GM12878 (cell line): ENCODE data around the gene KCNJ10. TPM values are rescaled to one million over a fixed set of nuclear protein-coding genes. Genes with fewer than 3 reads are reported as not detected.

ENCODE experiments used
- ATAC-seq: fragments of 200-7000 bp; cut with Tn5 transposase; 3 replicates; pipeline ENCODE4 v1.9.1; 2020; ENCODE audit warnings: mild to moderate bottlenecking, moderate library complexity
- BruUV-seq: library from RNA; stranded (reverse); fragments of 400-500 nt; replicated peaks from 2 replicates; lab custom pipeline; 2021; lab: Mats Ljungman, UMichigan
- CTCF ChIA-PET: fragments of 300-600 bp; sonication (Branson Sonifier 250); formaldehyde crosslinking; extraction: SDS; loops from one replicate; lab custom pipeline; 2021; ENCODE audit warnings: inconsistent platforms; lab: Yijun Ruan, JAX
- POLR2A ChIA-PET: fragments of 350-600 bp; formaldehyde crosslinking; extraction: SDS; loops from one replicate; lab custom pipeline; 2021; ENCODE audit warnings: inconsistent platforms; lab: Charles Lee
- RAD21 ChIA-PET: fragments of 300-600 bp; sonication (Branson Sonifier 250); formaldehyde crosslinking; loops from one replicate; lab custom pipeline; 2023; ENCODE audit warnings: antibody characterized with exemption; ENCODE audit not compliant: unreplicated experiment; lab: Charles Lee
- SMC1A ChIA-PET: fragments of 300-600 bp; sonication (Branson Sonifier 250); formaldehyde crosslinking; loops from one replicate; lab custom pipeline; 2023; ENCODE audit not compliant: unreplicated experiment, uncharacterized antibody; lab: Charles Lee
- DNase-seq: peaks from one replicate; pipeline ENCODE4 v3.0.0-alpha.2; 2011; ENCODE audit warnings: low read depth, low spot score
- FAIRE-seq: peaks from 3 replicates; lab custom pipeline; 2011; peaks lifted over from hg19 to GRCh38; lab: Jason Lieb, UNC
- H2AFZ ChIP-seq: 2 replicates; pipeline ENCODE4 v1.6.0; 2011; ENCODE audit warnings: low read depth, low read length, control low read depth; ENCODE audit not compliant: control insufficient read depth
- H3K27ac ChIP-seq: 2 replicates; pipeline ENCODE4 v1.5.1; 2011; ENCODE audit warnings: control low read depth; ENCODE audit not compliant: control insufficient read depth, insufficient read depth
- H3K27me3 ChIP-seq, 2 experiments: replicated peaks in 1 of 2; 2 replicates each; pipeline versions ENCODE4 v1.6.0 to v1.6.1; 2011; ENCODE audit warnings: low read length in 1 of 2; ENCODE audit not compliant: control insufficient read depth in 2 of 2, insufficient read depth in 2 of 2
- H3K36me3 ChIP-seq, 2 experiments: 2 replicates each; pipeline ENCODE4 v1.5.1; 2011; ENCODE audit warnings: low read length in 1 of 2; ENCODE audit not compliant: control insufficient read depth in 2 of 2, insufficient read depth in 2 of 2
- H3K4me1 ChIP-seq: 2 replicates; pipeline ENCODE4 v1.6.1; 2011; ENCODE audit warnings: mild to moderate bottlenecking, low read length, moderate library complexity, mixed read lengths; ENCODE audit not compliant: control insufficient read depth, insufficient read depth
- H3K4me2 ChIP-seq: 2 replicates; pipeline ENCODE4 v1.6.0; 2011; ENCODE audit warnings: control low read depth; ENCODE audit not compliant: control insufficient read depth, insufficient read depth
- H3K4me3 ChIP-seq: fragments of 200-600 bp; sonication (generic); 2 replicates; pipeline ENCODE4 v1.5.1; 2016
- H3K79me2 ChIP-seq: 2 replicates; pipeline ENCODE4 v1.6.0; 2011; ENCODE audit warnings: low read length; ENCODE audit not compliant: control insufficient read depth, insufficient read depth
- H3K9ac ChIP-seq: 2 replicates; pipeline ENCODE4 v1.8.0; 2011; ENCODE audit warnings: low read length, control low read depth, mixed read lengths; ENCODE audit not compliant: control insufficient read depth, insufficient read depth
- H3K9me3 ChIP-seq: replicated peaks from 3 replicates; pipeline ENCODE4 v1.5.1; 2011; ENCODE audit warnings: mild to moderate bottlenecking, low read length; ENCODE audit not compliant: control insufficient read depth, insufficient read depth
- H4K20me1 ChIP-seq: 2 replicates; pipeline ENCODE4 v1.6.0; 2011; ENCODE audit not compliant: control insufficient read depth, insufficient read depth
- ATF7 ChIP-seq: fragments of 450-650 bp; IDR thresholded peaks from 2 replicates; pipeline ENCODE4 v1.6.1; 2016; ENCODE audit warnings: low read depth, mild to moderate bottlenecking
- MLLT1 ChIP-seq: fragments of 450-650 bp; IDR thresholded peaks from 2 replicates; pipeline ENCODE4 v1.6.1; 2016; ENCODE audit warnings: mild to moderate bottlenecking
- PAX5 ChIP-seq: IDR thresholded peaks from 2 replicates; pipeline ENCODE4 v1.6.1; 2011; ENCODE audit warnings: low read depth, low read length, borderline replicate concordance
- RELB ChIP-seq: fragments of 450-650 bp; IDR thresholded peaks from 2 replicates; pipeline ENCODE4 v1.6.1; 2017; ENCODE audit warnings: low read depth, mild to moderate bottlenecking, moderate library complexity
- TAF1 ChIP-seq: IDR thresholded peaks from 2 replicates; pipeline ENCODE4 v1.6.1; 2011; ENCODE audit warnings: mild to moderate bottlenecking, low read depth, low read length, borderline replicate concordance
- YY1 ChIP-seq: IDR thresholded peaks from 2 replicates; pipeline ENCODE4 v1.6.1; 2011; ENCODE audit warnings: low read depth, mild to moderate bottlenecking, low read length
- ZNF687 ChIP-seq: fragments of 450-650 bp; IDR thresholded peaks from 2 replicates; pipeline ENCODE4 v1.6.1; 2017; ENCODE audit warnings: mild to moderate bottlenecking, moderate library complexity
- WGBS: methylation state at CpG from one replicate; pipeline ENCODE4 v1.1.6; 2016; ENCODE audit warnings: low lambda C conversion rate; ENCODE audit not compliant: insufficient replicate concordance, insufficient coverage; ENCODE audit errors: missing lambda C conversion rate; 5-methylcytosine and 5-hydroxymethylcytosine counted together
- in situ Hi-C: fragments of 300-500 bp; cut with MboI; formaldehyde crosslinking; loops from 9 replicates; pipeline ENCODE4 v1.14.3; 2018; ENCODE audit warnings: mixed read lengths
- intact Hi-C: fragments of 100-400 bp; cut with micrococcal nuclease; formaldehyde crosslinking; loops from one replicate; pipeline ENCODE4 v1.14.2; 2022; ENCODE audit not compliant: unreplicated experiment
- polyA plus RNA-seq, 11 experiments: library from polyadenylated mRNA; depleted of rRNA in 4 of 11; unstranded in 6 of 11; stranded (reverse) in 5 of 11; fragments of >200 nt; fragmentation: Nextera tagmentation in 4 of 11; fragmentation: Illumina TruSeq in 1 of 11; extraction: Ambion mirVana in 4 of 11; extraction: Trizol in 1 of 11; gene quantifications; 1 replicate in 1 of 11; 2 replicates in 10 of 11; pipeline versions ENCODE4 v1.2.1 to v1.2.3, GENCODE V29; 2011 to 2016; ENCODE audit warnings: inconsistent platforms in 2 of 11, missing spikeins in 2 of 11, low read depth in 1 of 11
- total RNA-seq, 4 experiments: library from RNA; depleted of rRNA in 3 of 4; stranded (reverse); fragments of >200 nt in 3 of 4; fragmentation: Illumina TruSeq in 1 of 4; extraction: Trizol in 1 of 4; gene quantifications; 2 replicates each; pipeline versions ENCODE4 v1.2.1 to v1.2.3, GENCODE V29; 2013 to 2021
- TF ChIP-seq, protein P1 (sequence below): IDR thresholded peaks from 2 replicates; pipeline ENCODE4 v1.6.1; 2012; ENCODE audit warnings: low read depth, low read length, improper control_type of control experiment
- TF ChIP-seq, protein P2 (sequence below), 3 experiments: IDR thresholded peaks in 2 of 3; conservative IDR thresholded peaks in 1 of 3; 2 replicates each; pipeline ENCODE4 v1.5.1; 2011; ENCODE audit warnings: low read depth in 3 of 3, low read length in 3 of 3, mild to moderate bottlenecking in 3 of 3, control low read depth in 2 of 3, moderate library complexity in 2 of 3, inconsistent platforms in 1 of 3, mixed read lengths in 1 of 3; ENCODE audit not compliant: control insufficient read depth in 2 of 3, insufficient read depth in 1 of 3; ENCODE audit errors: extremely low read depth in 1 of 3

Gene KCNJ10
- total and polyA plus RNA-seq, 10 of the 15 experiments (the other 5 are each of a cell fraction or from before 2014, with no cell fraction given) = 0.01 to 0.29 (median 0.09) TPM; not detected in 2

GRCh38 chr1:160031365-160032164, 38.4 kb downstream of the KCNJ10 start, which contains the start of gene PIGM:
TSS of gene PIGM (minus strand) at chr1:160031990. CDS start at chr1:160031739, 251 bp downstream.
- ChIA-PET POLR2A (interaction anchor here (1.0 to 2.1 kb wide), 4 partner anchors 9 to 109 kb away, joined by 4 to 9 read pairs (median 5); partner anchors contain the start of gene TAGLN2), SMC1A (interaction anchor here (0.7 to 2.7 kb wide), 8 partner anchors 10 to 824 kb away, joined by 3 to 17 read pairs (median 6); no protein-coding TSS in a partner anchor), CTCF (interaction anchor here (0.7 to 5.5 kb wide), 13 partner anchors 9 to 233 kb away, joined by 3 to 61 read pairs (median 5); partner anchors contain the start of gene IGSF8), RAD21 (interaction anchor here (0.8 to 1.9 kb wide), 6 partner anchors 14 to 138 kb away, joined by 3 to 16 read pairs (median 3); no protein-coding TSS in a partner anchor)
- peak; percentile 66 for DNase-seq
- intact Hi-C loops = no loop called here
- H3K4me1 ChIP-seq = peaks cover 5% of the 10 kb centered on the region; the same call in 1 of the 2 replicates
- H3K9ac ChIP-seq = peak within 1 kb of the TSS; percentile 74
- peak within 1 kb of the TSS; percentile 93 for H2AFZ ChIP-seq
- H3K4me3 ChIP-seq = peak within 1 kb of the TSS; percentile 97
- peak; percentile 97 for ATAC-seq
- H3K9me3 ChIP-seq = no peaks in the 10 kb centered on the region
- H3K27me3 ChIP-seq = no peaks in the 10 kb centered on the region
- in situ Hi-C loops = no loop called here
- peak; percentile 87 for FAIRE-seq
- H3K27ac ChIP-seq = peak within 1 kb of the TSS; percentile 48
- H3K79me2 ChIP-seq = peaks cover 4% of the 10 kb centered on the region
- H4K20me1 ChIP-seq = no peaks in the 10 kb centered on the region
- TSS peak; percentile 81 for BruUV-seq
- no peaks in the 10 kb centered on the region for H3K36me3 ChIP-seq
- H3K4me2 ChIP-seq = peak within 1 kb of the TSS; percentile 95
- under 1% methylated on average over 60 of the region's 60 CpGs for WGBS
- peak; percentile 39; the same call in 1 of the 2 replicates for TF ChIP-seq ATF7
- TF ChIP-seq PAX5 = peak; percentile 43; the same call in 1 of the 2 replicates
- 0 out of 2 replicates have a peak, but pooled peaks have one; percentile 22 for TF ChIP-seq YY1
- TF ChIP-seq, protein P1, sequence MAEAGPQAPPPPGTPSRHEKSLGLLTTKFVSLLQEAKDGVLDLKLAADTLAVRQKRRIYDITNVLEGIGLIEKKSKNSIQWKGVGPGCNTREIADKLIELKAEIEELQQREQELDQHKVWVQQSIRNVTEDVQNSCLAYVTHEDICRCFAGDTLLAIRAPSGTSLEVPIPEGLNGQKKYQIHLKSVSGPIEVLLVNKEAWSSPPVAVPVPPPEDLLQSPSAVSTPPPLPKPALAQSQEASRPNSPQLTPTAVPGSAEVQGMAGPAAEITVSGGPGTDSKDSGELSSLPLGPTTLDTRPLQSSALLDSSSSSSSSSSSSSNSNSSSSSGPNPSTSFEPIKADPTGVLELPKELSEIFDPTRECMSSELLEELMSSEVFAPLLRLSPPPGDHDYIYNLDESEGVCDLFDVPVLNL = 0 out of 2 replicates have a peak, but pooled peaks have one; percentile 27
- peak; percentile 74; the same call in 1 of the 2 replicates for TF ChIP-seq TAF1
- TF ChIP-seq, protein P2, sequence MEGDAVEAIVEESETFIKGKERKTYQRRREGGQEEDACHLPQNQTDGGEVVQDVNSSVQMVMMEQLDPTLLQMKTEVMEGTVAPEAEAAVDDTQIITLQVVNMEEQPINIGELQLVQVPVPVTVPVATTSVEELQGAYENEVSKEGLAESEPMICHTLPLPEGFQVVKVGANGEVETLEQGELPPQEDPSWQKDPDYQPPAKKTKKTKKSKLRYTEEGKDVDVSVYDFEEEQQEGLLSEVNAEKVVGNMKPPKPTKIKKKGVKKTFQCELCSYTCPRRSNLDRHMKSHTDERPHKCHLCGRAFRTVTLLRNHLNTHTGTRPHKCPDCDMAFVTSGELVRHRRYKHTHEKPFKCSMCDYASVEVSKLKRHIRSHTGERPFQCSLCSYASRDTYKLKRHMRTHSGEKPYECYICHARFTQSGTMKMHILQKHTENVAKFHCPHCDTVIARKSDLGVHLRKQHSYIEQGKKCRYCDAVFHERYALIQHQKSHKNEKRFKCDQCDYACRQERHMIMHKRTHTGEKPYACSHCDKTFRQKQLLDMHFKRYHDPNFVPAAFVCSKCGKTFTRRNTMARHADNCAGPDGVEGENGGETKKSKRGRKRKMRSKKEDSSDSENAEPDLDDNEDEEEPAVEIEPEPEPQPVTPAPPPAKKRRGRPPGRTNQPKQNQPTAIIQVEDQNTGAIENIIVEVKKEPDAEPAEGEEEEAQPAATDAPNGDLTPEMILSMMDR (IDR thresholded peaks at IDR 0.05 in 2 of 3, conservative IDR thresholded peaks at IDR 0.05 in 1 of 3; ENCODE audit: control insufficient read depth in 2 of 3, extremely low read depth in 1 of 3, insufficient read depth in 1 of 3, low read depth in 3 of 3, low read length in 3 of 3) = no peak
- TF ChIP-seq MLLT1 = 0 out of 2 replicates have a peak, but pooled peaks have one; percentile 27
- TF ChIP-seq ZNF687 = peak; percentile 73
- TF ChIP-seq RELB = peak; percentile 88
